GM19099 (cell line): ENCODE results near the gene SLC9A1.

Experiments
- POLR2A ChIP-seq: IDR thresholded peaks from 3 replicates; pipeline ENCODE4 v1.6.1; 2011; ENCODE audit warnings: low read depth; ENCODE audit not compliant: insufficient read length; ENCODE audit errors: extremely low read depth

SLC9A1 gene

GRCh38 chr1:27141266-27142003 lies 13.5 kb downstream of the SLC9A1 start:
- no peak for TF ChIP-seq POLR2A

DNA sequence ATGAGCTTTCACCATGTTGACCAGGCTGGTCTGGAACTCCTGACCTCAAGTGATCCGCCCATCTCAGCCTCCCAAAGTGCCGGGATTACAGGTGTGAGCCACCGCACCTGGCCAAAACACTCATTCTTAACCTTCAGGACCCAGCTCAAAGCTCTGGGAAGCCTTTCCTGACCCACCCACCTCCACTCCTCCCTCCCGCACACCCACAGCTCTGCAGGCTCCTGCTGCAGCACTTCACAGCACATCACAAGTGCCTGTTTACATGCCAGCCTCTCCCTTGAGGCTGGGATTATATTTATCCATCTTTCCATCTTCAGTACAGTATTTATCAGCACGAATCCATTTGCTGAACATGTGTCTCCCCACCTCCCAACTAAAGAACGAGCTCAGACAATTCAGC lies 14.9 kb downstream of the SLC9A1 start:
- no peak for TF ChIP-seq POLR2A

- no peak for TF ChIP-seq POLR2A
These were observed 16.0 kb downstream of the SLC9A1 start for GRCh38 chr1:27138927-27139326.

- no peak for TF ChIP-seq POLR2A
These were observed 16.6 kb downstream of the SLC9A1 start for GRCh38 chr1:27138368-27138767.

DNA sequence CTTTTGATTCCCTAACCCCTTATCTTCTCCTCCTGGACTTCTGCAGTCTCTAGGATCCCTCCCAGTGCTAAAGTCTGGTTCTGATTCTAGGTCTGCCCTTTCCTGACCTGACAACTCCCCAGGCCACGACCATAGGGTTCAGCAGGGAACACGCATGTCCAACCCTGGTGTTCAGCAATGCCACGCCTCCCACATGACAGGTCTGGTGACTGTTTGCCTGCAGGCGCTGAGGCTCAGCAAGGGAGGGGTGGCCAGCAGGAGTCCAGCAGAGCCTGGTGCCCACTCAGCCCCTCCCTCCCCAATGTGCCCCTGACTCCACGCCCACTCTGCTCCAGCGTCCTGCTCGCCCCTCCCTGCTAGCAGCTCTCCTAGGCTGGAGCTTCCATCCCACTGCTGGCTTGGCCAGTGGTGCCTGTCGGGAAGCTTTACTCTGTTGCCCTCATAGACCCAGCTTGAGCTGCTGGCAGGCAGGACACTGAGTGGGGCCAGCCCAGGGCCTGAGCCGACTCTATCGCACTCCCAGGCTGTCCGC lies 17.3 kb downstream of the SLC9A1 start:
- no peak for TF ChIP-seq POLR2A

- peak; percentile 73 for TF ChIP-seq POLR2A
These were observed 17.9 kb downstream of the SLC9A1 start for GRCh38 chr1:27136998-27137542.

GRCh38 chr1:27136236-27136551 lies 18.7 kb downstream of the SLC9A1 start:
- no peak for TF ChIP-seq POLR2A

DNA sequence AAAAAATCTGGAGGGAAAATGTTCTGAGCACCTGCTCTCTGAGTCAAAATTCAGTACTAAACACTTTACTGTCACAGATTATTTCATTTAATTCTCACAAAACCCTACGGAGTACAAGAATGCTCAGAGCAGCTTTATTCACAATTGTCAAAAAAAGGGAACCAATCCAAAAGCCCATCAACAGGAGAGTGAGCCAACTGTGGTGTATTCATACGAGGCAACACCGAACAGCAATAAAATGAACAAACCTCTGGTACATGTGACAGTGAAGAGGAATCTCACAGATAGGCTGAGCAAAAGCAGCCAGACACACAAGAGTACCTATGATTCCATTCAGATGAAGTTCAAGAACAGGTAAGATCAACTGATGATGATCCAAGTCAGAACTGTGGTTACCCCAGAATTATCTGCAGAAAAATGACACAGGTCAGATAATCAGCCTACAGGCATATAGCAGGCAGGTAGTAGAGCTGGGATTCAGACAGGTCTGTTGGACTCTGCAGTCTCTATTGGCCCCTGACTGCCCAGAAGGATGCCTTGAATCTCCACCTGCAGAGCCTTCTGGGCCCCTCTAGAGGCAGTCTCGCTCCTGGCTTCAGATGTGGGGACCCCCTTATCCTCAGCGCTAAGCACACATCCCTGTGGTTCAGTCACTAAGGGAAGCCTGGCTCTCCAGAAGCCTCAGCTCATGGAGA lies 19.2 kb downstream of the SLC9A1 start:
- no peak for TF ChIP-seq POLR2A

- no peak for TF ChIP-seq POLR2A
These were observed 20.9 kb downstream of the SLC9A1 start for GRCh38 chr1:27133991-27134390.

DNA sequence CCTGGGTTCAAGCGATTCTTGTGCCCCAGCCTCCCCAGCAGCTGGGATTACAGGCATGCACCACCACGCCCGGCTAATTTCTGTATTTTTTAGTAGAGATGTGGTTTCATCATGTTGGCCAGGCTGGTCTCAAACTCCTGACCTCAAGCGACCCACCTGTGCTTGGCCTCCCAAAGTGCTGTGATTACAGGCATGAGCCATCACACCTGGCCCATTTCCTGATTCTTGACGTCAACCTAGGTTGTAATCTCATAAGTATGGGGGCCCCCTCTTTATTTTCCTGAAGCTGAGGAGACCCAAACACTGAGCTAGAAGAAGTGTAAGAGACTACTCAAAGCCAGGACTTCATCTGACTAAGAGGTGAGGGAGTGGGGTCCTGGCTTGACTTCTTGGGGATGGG lies 21.8 kb downstream of the SLC9A1 start:
- TF ChIP-seq POLR2A = no peak

GRCh38 chr1:27132624-27133023 lies 22.3 kb downstream of the SLC9A1 start:
- no peak for TF ChIP-seq POLR2A

- no peak for TF ChIP-seq POLR2A
These were observed 22.8 kb downstream of the SLC9A1 start for GRCh38 chr1:27132147-27132546.

- TF ChIP-seq POLR2A = no peak
These were observed 24.1 kb downstream of the SLC9A1 start for GRCh38 chr1:27130798-27131197.

- no peak for TF ChIP-seq POLR2A
These were observed 25.7 kb downstream of the SLC9A1 start for GRCh38 chr1:27129225-27129624.

DNA sequence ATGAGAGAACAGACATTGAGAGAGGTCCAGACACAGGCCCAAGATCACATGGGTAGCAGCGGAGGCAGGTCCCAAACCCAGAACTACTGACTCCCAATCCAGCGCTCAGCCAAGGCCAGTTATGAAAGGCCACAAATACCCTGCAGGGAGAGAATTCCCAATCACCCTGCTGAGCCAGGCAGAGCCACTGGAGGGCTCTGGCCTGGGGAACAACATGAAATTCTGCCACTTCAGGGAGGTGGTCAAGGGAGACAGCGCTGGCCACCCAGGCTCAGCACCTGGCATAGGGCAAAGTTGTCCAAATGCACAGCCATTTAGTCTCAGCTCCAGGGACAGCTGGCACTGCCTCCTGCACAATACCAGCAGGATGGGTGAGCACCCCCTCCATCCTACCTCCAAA lies 27.5 kb downstream of the SLC9A1 start:
- no peak for TF ChIP-seq POLR2A

GRCh38 chr1:27126391-27126790 lies 28.5 kb downstream of the SLC9A1 start:
- TF ChIP-seq POLR2A = no peak
